Stimulated activated CD8-positive, alpha-beta memory T cell treated with anti-CD3 and anti-CD28 coated beads, Interleukin-15, amount 100 ng/mL, for 1 hour (primary cell): ENCODE results near the gene TAF3.

Experiments
- DNase-seq: peaks from one replicate; pipeline ENCODE4 v3.0.0-alpha.2; 2020; ENCODE audit warnings: low read depth

TAF3 gene

GRCh38 chr10:8048281-8049008, 230.1 kb downstream of the TAF3 start:
- DNase-seq: no peak

- no peak for DNase-seq
These were observed 230.9 kb downstream of the TAF3 start for GRCh38 chr10:8049045-8049864.

GRCh38 chr10:8049865-8050555, 231.7 kb downstream of the TAF3 start:
- no peak for DNase-seq

GRCh38 chr10:8050556-8051108, 232.3 kb downstream of the TAF3 start:
- DNase-seq: no peak

- DNase-seq: no peak
These were observed 233.0 kb downstream of the TAF3 start for GRCh38 chr10:8051109-8051821.

- DNase-seq: no peak
These were observed 233.5 kb downstream of the TAF3 start for GRCh38 chr10:8051851-8052257.

- DNase-seq: no peak
These were observed 234.1 kb downstream of the TAF3 start for GRCh38 chr10:8052341-8052955.

GRCh38 chr10:8052956-8053445, 234.7 kb downstream of the TAF3 start:
- DNase-seq: no peak

GRCh38 chr10:8053446-8054243, 235.3 kb downstream of the TAF3 start:
- peak; percentile 92 for DNase-seq

GRCh38 chr10:8054244-8054493, 235.9 kb downstream of the TAF3 start:
- DNase-seq: no peak

- peak; percentile 54 for DNase-seq
These were observed 236.4 kb downstream of the TAF3 start, which contains the start of gene GATA3 for GRCh38 chr10:8054494-8055407. TSS of gene GATA3 (plus strand) at chr10:8054688. CDS start at chr10:8055656, 968 bp downstream.

GRCh38 chr10:8055420-8056349, 237.4 kb downstream of the TAF3 start:
- DNase-seq: no peak

GRCh38 chr10:8056378-8056777, 238.1 kb downstream of the TAF3 start:
- no peak for DNase-seq

- no peak for DNase-seq
These were observed 238.6 kb downstream of the TAF3 start for GRCh38 chr10:8056871-8057331.

- no peak for DNase-seq
These were observed 239.4 kb downstream of the TAF3 start for GRCh38 chr10:8057636-8058273.

GRCh38 chr10:8058274-8059111, 240.2 kb downstream of the TAF3 start:
- no peak for DNase-seq
